ENCODE measurements around the gene MED15.

- TF ChIP-seq POLR2AphosphoS5 (IDR thresholded peaks at IDR 0.05; ENCODE audit: low read depth, low read length): no peak
- no peak for TF ChIP-seq CTCF (IDR thresholded peaks at IDR 0.05)
- TF ChIP-seq SIN3A (IDR thresholded peaks at IDR 0.05; ENCODE audit: borderline replicate concordance, insufficient read depth, low read depth, low read length): no peak
- no peak for TF ChIP-seq REST (IDR thresholded peaks at IDR 0.05; ENCODE audit: insufficient read depth in 1 of 2, low read depth in 2 of 2, low read length in 1 of 2)
- TF ChIP-seq TCF7L2 (IDR thresholded peaks at IDR 0.05; ENCODE audit: low read depth, low read length): no peak
These were observed 48.3 kb upstream of the MED15 start for GRCh38 chr22:20459152-20459542.
